Panc1 (cell line): ENCODE measurements around the gene CUL1. TPM values are rescaled to one million over a fixed set of nuclear protein-coding genes. Genes with fewer than 3 reads are reported as not detected.

ENCODE experiments used
- ATAC-seq: fragments of 200-7000 bp; cut with Tn5 transposase; 2 replicates; pipeline ENCODE4 v1.9.1; 2020; ENCODE audit warnings: mild to moderate bottlenecking, moderate library complexity
- BruUV-seq: library from RNA; stranded (reverse); fragments of 400-500 nt; replicated peaks from 2 replicates; lab custom pipeline; 2021; lab: Mats Ljungman, UMichigan
- CTCF ChIA-PET: fragments of 300-600 bp; sonication (Branson Sonifier 250); formaldehyde crosslinking; loops from one replicate; lab custom pipeline; 2022; ENCODE audit warnings: antibody characterized with exemption; lab: Charles Lee
- POLR2A ChIA-PET: fragments of 300-600 bp; sonication (Branson Sonifier 250); formaldehyde crosslinking; loops from one replicate; lab custom pipeline; 2022; ENCODE audit warnings: antibody characterized with exemption; lab: Charles Lee
- DNase-seq: peaks from one replicate; pipeline ENCODE4 v3.0.0-alpha.2; 2010; ENCODE audit warnings: low read depth, low spot score
- H3K27ac ChIP-seq: 2 replicates; pipeline ENCODE4 v1.5.1; 2011; ENCODE audit warnings: mild to moderate bottlenecking, low read length, inconsistent platforms
- H3K27me3 ChIP-seq: fragments of 200-500 bp; sonication (Bioruptor generic); 2 replicates; pipeline ENCODE4 v1.6.0; 2014; ENCODE audit warnings: low read length, inconsistent platforms; ENCODE audit not compliant: control insufficient read depth, insufficient read depth
- H3K36me3 ChIP-seq: fragments of 200-500 bp; sonication (Bioruptor generic); 2 replicates; pipeline ENCODE4 v1.5.1; 2014; ENCODE audit warnings: inconsistent platforms, mild to moderate bottlenecking, low read length, moderate library complexity; ENCODE audit not compliant: control insufficient read depth, insufficient read depth
- H3K4me1 ChIP-seq: 2 replicates; pipeline ENCODE4 v1.5.1; 2011; ENCODE audit warnings: inconsistent platforms, mild to moderate bottlenecking, low read length, moderate library complexity; ENCODE audit not compliant: control insufficient read depth, insufficient read depth
- H3K4me3 ChIP-seq, 2 experiments: 2 replicates each; pipeline ENCODE4 v1.5.1; 2011 to 2012; ENCODE audit warnings: low read depth in 2 of 2, low read length in 2 of 2, mild to moderate bottlenecking in 2 of 2, inconsistent platforms in 1 of 2, moderate library complexity in 1 of 2
- H3K9me3 ChIP-seq: fragments of 200-500 bp; sonication (Bioruptor generic); 2 replicates; pipeline ENCODE4 v1.5.1; 2014; ENCODE audit warnings: low read depth, mild to moderate bottlenecking, inconsistent platforms, low read length, moderate library complexity; ENCODE audit not compliant: control insufficient read depth, insufficient read depth
- POLR2AphosphoS5 ChIP-seq: IDR thresholded peaks from 2 replicates; pipeline ENCODE4 v1.6.1; 2012; ENCODE audit warnings: mild to moderate bottlenecking, low read depth, low read length, moderate library complexity
- REST ChIP-seq, 2 experiments: IDR thresholded peaks; 2 replicates each; pipeline ENCODE4 v1.6.1; 2011 to 2012; ENCODE audit warnings: low read depth in 2 of 2, control low read depth in 1 of 2, low read length in 1 of 2, mild to moderate bottlenecking in 1 of 2, moderate library complexity in 1 of 2; ENCODE audit not compliant: insufficient read depth in 1 of 2
- SIN3A ChIP-seq: IDR thresholded peaks from 2 replicates; pipeline ENCODE4 v1.6.1; 2012; ENCODE audit warnings: low read depth, mild to moderate bottlenecking, low read length, moderate library complexity, borderline replicate concordance; ENCODE audit not compliant: insufficient read depth
- TCF7L2 ChIP-seq: IDR thresholded peaks from 2 replicates; pipeline ENCODE4 v1.6.1; 2011; ENCODE audit warnings: mild to moderate bottlenecking, low read depth, low read length, inconsistent platforms
- in situ Hi-C: cut with HindIII; loops from 2 replicates; pipeline ENCODE4 v1.10.0; 2016; ENCODE audit warnings: low sequenced_read_pairs, low pct_unique_long_range_greater_than_20kb
- intact Hi-C: fragments of 100-400 bp; cut with micrococcal nuclease; formaldehyde crosslinking; loops from one replicate; pipeline ENCODE4 v1.10.0; 2022; ENCODE audit not compliant: unreplicated experiment
- total RNA-seq: library from RNA; stranded (reverse); gene quantifications from one replicate; pipeline ENCODE4 v1.2.1, GENCODE V29; 2021; ENCODE audit not compliant: unreplicated experiment
- TF ChIP-seq, protein P1 (sequence below): fragments of 450-650 bp; IDR thresholded peaks from 2 replicates; pipeline ENCODE4 v1.5.1; 2017; ENCODE audit warnings: mild to moderate bottlenecking

CUL1 gene
- total RNA-seq, 1 experiment from 2014 or later: 60.6 TPM

GRCh38 chr7:148819697-148820360, 121.1 kb downstream of the CUL1 start:
- ATAC-seq: no peak
- TF ChIP-seq TCF7L2: no peak
- TF ChIP-seq POLR2AphosphoS5: no peak
- Histone ChIP-seq H3K36me3 (peaks cover 40% of the 10 kb centered on the region), H3K9me3 (no peaks in the 10 kb centered on the region), H3K4me3 (no peak overlapping the region), H3K27me3 (no peaks in the 10 kb centered on the region), H3K27ac (no peak overlapping the region), H3K4me1 (no peaks in the 10 kb centered on the region)
- in situ Hi-C loops (no loop called here), intact Hi-C loops (no loop called here)
- ChIA-PET CTCF (no interaction called here), POLR2A (no interaction called here)
- no peak for DNase-seq
- BruUV-seq: no TSS peak

DNA sequence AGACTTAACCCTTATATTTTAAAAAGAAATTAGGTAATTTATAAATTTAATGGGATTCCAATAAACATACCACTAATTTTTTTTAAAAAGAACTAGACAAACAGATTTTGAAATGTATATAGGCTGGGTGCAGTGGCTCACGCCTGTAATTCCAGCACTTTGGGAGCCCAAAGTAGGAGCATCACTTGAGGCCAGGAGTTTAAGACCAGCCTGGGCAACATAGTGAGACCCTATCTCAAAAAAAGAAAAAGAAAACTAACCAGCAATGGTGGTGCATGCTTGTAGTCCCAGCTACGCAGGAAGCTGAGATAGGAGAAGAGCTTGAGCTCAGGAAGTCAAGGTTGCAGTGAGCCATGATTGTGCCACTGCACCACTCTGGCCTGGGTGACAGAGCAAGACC, 122.7 kb downstream of the CUL1 start:
- CTCF ChIA-PET: no interaction called here
- in situ Hi-C loops: no loop called here
- no peak overlapping the region for H3K27ac ChIP-seq
- H3K4me1 ChIP-seq: no peaks in the 10 kb centered on the region
- ATAC-seq (no peak), DNase-seq (no peak)
- TF ChIP-seq REST (IDR thresholded peaks at IDR 0.05; ENCODE audit: insufficient read depth in 1 of 2, low read depth in 2 of 2, low read length in 1 of 2): no peak
- TF ChIP-seq, protein P1, sequence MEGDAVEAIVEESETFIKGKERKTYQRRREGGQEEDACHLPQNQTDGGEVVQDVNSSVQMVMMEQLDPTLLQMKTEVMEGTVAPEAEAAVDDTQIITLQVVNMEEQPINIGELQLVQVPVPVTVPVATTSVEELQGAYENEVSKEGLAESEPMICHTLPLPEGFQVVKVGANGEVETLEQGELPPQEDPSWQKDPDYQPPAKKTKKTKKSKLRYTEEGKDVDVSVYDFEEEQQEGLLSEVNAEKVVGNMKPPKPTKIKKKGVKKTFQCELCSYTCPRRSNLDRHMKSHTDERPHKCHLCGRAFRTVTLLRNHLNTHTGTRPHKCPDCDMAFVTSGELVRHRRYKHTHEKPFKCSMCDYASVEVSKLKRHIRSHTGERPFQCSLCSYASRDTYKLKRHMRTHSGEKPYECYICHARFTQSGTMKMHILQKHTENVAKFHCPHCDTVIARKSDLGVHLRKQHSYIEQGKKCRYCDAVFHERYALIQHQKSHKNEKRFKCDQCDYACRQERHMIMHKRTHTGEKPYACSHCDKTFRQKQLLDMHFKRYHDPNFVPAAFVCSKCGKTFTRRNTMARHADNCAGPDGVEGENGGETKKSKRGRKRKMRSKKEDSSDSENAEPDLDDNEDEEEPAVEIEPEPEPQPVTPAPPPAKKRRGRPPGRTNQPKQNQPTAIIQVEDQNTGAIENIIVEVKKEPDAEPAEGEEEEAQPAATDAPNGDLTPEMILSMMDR: no peak
- no peak for TF ChIP-seq SIN3A
- TF ChIP-seq TCF7L2: no peak
- no peak for TF ChIP-seq POLR2AphosphoS5
- intact Hi-C loops: no loop called here
- H3K9me3 ChIP-seq: no peaks in the 10 kb centered on the region
- no peak overlapping the region for H3K4me3 ChIP-seq
- H3K27me3 ChIP-seq: no peaks in the 10 kb centered on the region
- H3K36me3 ChIP-seq: peaks cover 38% of the 10 kb centered on the region
- no TSS peak for BruUV-seq
- POLR2A ChIA-PET: no interaction called here

GRCh38 chr7:148824864-148825263, 126.2 kb downstream of the CUL1 start:
- Histone ChIP-seq H3K27me3 (no peaks in the 10 kb centered on the region), H3K36me3 (peaks cover 30% of the 10 kb centered on the region), H3K9me3 (no peaks in the 10 kb centered on the region), H3K4me1 (no peaks in the 10 kb centered on the region), H3K4me3 (no peak overlapping the region), H3K27ac (no peak overlapping the region)
- no TSS peak for BruUV-seq
- ChIA-PET CTCF (no interaction called here), POLR2A (no interaction called here)
- no peak for ATAC-seq
- intact Hi-C loops: no loop called here
- TF ChIP-seq SIN3A (no peak), TCF7L2 (no peak), POLR2AphosphoS5 (no peak), REST (IDR thresholded peaks at IDR 0.05; ENCODE audit: insufficient read depth in 1 of 2, low read depth in 2 of 2, low read length in 1 of 2) (no peak)
- TF ChIP-seq, protein P1: no peak
- no peak for DNase-seq
- in situ Hi-C loops: no loop called here
